ENCODE data around the gene MGAT3.

MGAT3 gene

GRCh38 chr22:39453765-39454378, 2.9 kb upstream of the MGAT3 start:
- DNase-seq = no peak

- no peak for DNase-seq
These were observed 2.4 kb upstream of the MGAT3 start for GRCh38 chr22:39454385-39454871.

- no peak for DNase-seq
These were observed 365 bp downstream of the MGAT3 start for GRCh38 chr22:39457198-39457555.

GRCh38 chr22:39457556-39458443, 988 bp downstream of the MGAT3 start:
- no peak for DNase-seq

GRCh38 chr22:39458444-39459083, 1.8 kb downstream of the MGAT3 start:
- no peak for DNase-seq

GRCh38 chr22:39459681-39460080, 2.9 kb downstream of the MGAT3 start:
- no peak for DNase-seq

- no peak for DNase-seq
These were observed 5.8 kb downstream of the MGAT3 start for GRCh38 chr22:39462443-39463221.

- no peak for DNase-seq
These were observed 6.5 kb downstream of the MGAT3 start for GRCh38 chr22:39463277-39463676.

- DNase-seq = no peak
These were observed 7.1 kb downstream of the MGAT3 start for GRCh38 chr22:39463931-39464390.

GRCh38 chr22:39466228-39467006, 9.6 kb downstream of the MGAT3 start:
- no peak for DNase-seq

GRCh38 chr22:39467390-39467895, 10.6 kb downstream of the MGAT3 start:
- no peak for DNase-seq

GRCh38 chr22:39468487-39469325, 11.9 kb downstream of the MGAT3 start:
- no peak for DNase-seq

- no peak for DNase-seq
These were observed 12.5 kb downstream of the MGAT3 start for GRCh38 chr22:39469326-39469680.

- no peak for DNase-seq
These were observed 13.1 kb downstream of the MGAT3 start for GRCh38 chr22:39469681-39470450.

- no peak for DNase-seq
These were observed 13.9 kb downstream of the MGAT3 start for GRCh38 chr22:39470451-39471291.

- DNase-seq = no peak
These were observed 14.7 kb downstream of the MGAT3 start for GRCh38 chr22:39471381-39472141.

GRCh38 chr22:39472570-39473556, 16.1 kb downstream of the MGAT3 start:
- DNase-seq = no peak
